ENCODE data around the gene ALAS1. TPM values are rescaled to one million over a fixed set of nuclear protein-coding genes. Genes with fewer than 3 reads are reported as not detected.

ALAS1 gene
- total RNA-seq, 1 experiment from 2014 or later: 69.5 TPM

GRCh38 chr3:52188556-52188955 is 9.4 kb upstream of the ALAS1 start:
- POLR2A ChIA-PET (ENCODE audit: unreplicated experiment): interaction anchor here (0.5 to 0.6 kb wide), 2 partner anchors 35 to 145 kb away, joined by 3 to 4 read pairs; no protein-coding TSS in a partner anchor
- BruUV-seq (replicated peaks): no TSS peak
- no peak for ATAC-seq

GRCh38 chr3:52190294-52191074 is 7.5 kb upstream of the ALAS1 start:
- Histone ChIP-seq H3K36me3 (ENCODE audit: low read depth, low read length) (no peaks in the 10 kb centered on the region), H3K4me3 (ENCODE audit: low read length) (no peak overlapping the region), H3K4me2 (ENCODE audit: low read length) (no peak overlapping the region), H3K4me1 (ENCODE audit: insufficient read depth, low read length) (peaks cover 7% of the 10 kb centered on the region; the same call in 1 of the 2 replicates), H3K9me2 (replicated peaks; ENCODE audit: low read length) (no peaks in the 10 kb centered on the region), H3K9ac (ENCODE audit: low read length) (no peak overlapping the region), H3K27me3 (ENCODE audit: low read length) (no peaks in the 10 kb centered on the region), H3K79me2 (ENCODE audit: low read length) (no peaks in the 10 kb centered on the region), H3F3A (ENCODE audit: low read length, unreplicated experiment) (no peaks in the 10 kb centered on the region), H3K9me3 (ENCODE audit: low read length) (no peaks in the 10 kb centered on the region), H2AFZ (ENCODE audit: low read length) (no peak overlapping the region), H3K27ac (ENCODE audit: low read length) (no peak overlapping the region), H4K20me1 (ENCODE audit: low read length) (no peaks in the 10 kb centered on the region)
- intact Hi-C loops (cut with micrococcal nuclease): no loop called here
- no peak for DNase-seq
- ChIA-PET CTCF (no interaction called here), POLR2A (ENCODE audit: unreplicated experiment) (no interaction called here)
- peak; percentile 19 for ATAC-seq
- BruUV-seq (replicated peaks): no TSS peak
- TF ChIP-seq CTCF (conservative IDR thresholded peaks at IDR 0.05; ENCODE audit: low read depth, low read length): no peak
- no peak for TF ChIP-seq EZH2 (IDR thresholded peaks at IDR 0.05; ENCODE audit: low read length, unreplicated experiment)

More at GRCh38 chr3:52188556-52188955, 9.4 kb upstream of the ALAS1 start:
- no peak overlapping the region for H3K4me2 ChIP-seq (ENCODE audit: low read length)
- TF ChIP-seq EZH2phosphoT487 (IDR thresholded peaks at IDR 0.05; ENCODE audit: borderline replicate concordance, low read length) (no peak), CTCF (conservative IDR thresholded peaks at IDR 0.05; ENCODE audit: low read depth, low read length) (no peak), EZH2 (IDR thresholded peaks at IDR 0.05; ENCODE audit: low read length, unreplicated experiment) (no peak)
- no peak overlapping the region for H3K27ac ChIP-seq (ENCODE audit: low read length)
- peaks cover 7% of the 10 kb centered on the region; the same call in 1 of the 2 replicates for H3K4me1 ChIP-seq (ENCODE audit: insufficient read depth, low read length)
- H3K9me3 ChIP-seq (ENCODE audit: low read length): no peaks in the 10 kb centered on the region
- CTCF ChIA-PET: no interaction called here
- intact Hi-C loops (cut with micrococcal nuclease): no loop called here
- H3K36me3 ChIP-seq (ENCODE audit: low read depth, low read length): no peaks in the 10 kb centered on the region
- no peaks in the 10 kb centered on the region for H4K20me1 ChIP-seq (ENCODE audit: low read length)
- H3F3A ChIP-seq (ENCODE audit: low read length, unreplicated experiment): no peaks in the 10 kb centered on the region
- H3K27me3 ChIP-seq (ENCODE audit: low read length): no peaks in the 10 kb centered on the region
- no peak for DNase-seq
- H3K9ac ChIP-seq (ENCODE audit: low read length): no peak overlapping the region
- no peak overlapping the region for H3K4me3 ChIP-seq (ENCODE audit: low read length)
- no peak overlapping the region for H2AFZ ChIP-seq (ENCODE audit: low read length)
- H3K79me2 ChIP-seq (ENCODE audit: low read length): no peaks in the 10 kb centered on the region
- H3K9me2 ChIP-seq (replicated peaks; ENCODE audit: low read length): no peaks in the 10 kb centered on the region

DNA sequence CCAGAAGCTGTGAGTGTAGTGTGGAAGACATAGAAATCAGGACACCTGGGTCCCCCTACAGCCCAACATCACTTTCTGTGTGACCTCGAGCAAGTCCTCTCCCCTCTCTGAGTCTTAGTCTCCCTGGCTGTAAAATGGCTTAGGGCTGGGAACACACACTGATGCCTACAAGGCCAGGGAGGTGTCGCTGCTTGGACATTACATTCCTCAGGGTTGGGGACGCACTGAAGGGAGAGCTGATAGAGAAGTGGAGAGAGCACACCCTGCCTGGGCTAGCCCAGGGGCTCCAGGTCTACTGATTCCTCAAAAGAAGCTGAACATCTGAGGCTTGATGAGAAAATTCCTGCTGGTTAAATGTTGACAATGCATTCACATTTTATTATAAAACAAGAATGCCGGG is 6.3 kb upstream of the ALAS1 start:
- Histone ChIP-seq H3F3A (ENCODE audit: low read length, unreplicated experiment) (no peaks in the 10 kb centered on the region), H2AFZ (ENCODE audit: low read length) (no peak overlapping the region), H3K27ac (ENCODE audit: low read length) (no peak overlapping the region), H3K27me3 (ENCODE audit: low read length) (no peaks in the 10 kb centered on the region), H3K9me3 (ENCODE audit: low read length) (no peaks in the 10 kb centered on the region), H3K79me2 (ENCODE audit: low read length) (no peaks in the 10 kb centered on the region), H3K36me3 (ENCODE audit: low read depth, low read length) (no peaks in the 10 kb centered on the region), H4K20me1 (ENCODE audit: low read length) (no peaks in the 10 kb centered on the region), H3K4me3 (ENCODE audit: low read length) (no peak overlapping the region), H3K4me2 (ENCODE audit: low read length) (no peak overlapping the region), H3K4me1 (ENCODE audit: insufficient read depth, low read length) (peaks cover 9% of the 10 kb centered on the region; the same call in 1 of the 2 replicates), H3K9me2 (replicated peaks; ENCODE audit: low read length) (no peaks in the 10 kb centered on the region), H3K9ac (ENCODE audit: low read length) (no peak overlapping the region)
- ATAC-seq: no peak
- intact Hi-C loops (cut with micrococcal nuclease): no loop called here
- no peak for TF ChIP-seq CTCF (conservative IDR thresholded peaks at IDR 0.05; ENCODE audit: low read depth, low read length)
- no peak for DNase-seq
- BruUV-seq (replicated peaks): no TSS peak
- CTCF ChIA-PET: no interaction called here
- POLR2A ChIA-PET (ENCODE audit: unreplicated experiment): no interaction called here

Data from PC-3 (cell line).